HepG2 (cell line): ENCODE measurements around the gene CCDC122. TPM values are rescaled to one million over a fixed set of nuclear protein-coding genes. Genes with fewer than 3 reads are reported as not detected.
A peak's percentile ranks its signal among the peaks of the same experiment; 100 is the strongest.

ENCODE experiments used
- ARNTL ChIP-seq: sonication (generic); formaldehyde crosslinking; IDR thresholded peaks from 2 replicates; pipeline ENCODE4 v1.4.0; 2020; ENCODE audit warnings: mild to moderate bottlenecking, missing genetic modification reagents
- ATF7-NPFF ChIP-seq: sonication (generic); formaldehyde crosslinking; IDR thresholded peaks from 2 replicates; pipeline ENCODE4 v1.8.1; 2023; ENCODE audit warnings: mild to moderate bottlenecking, low read depth, missing genetic modification reagents, moderate library complexity
- NFE2L1 ChIP-seq: sonication (generic); formaldehyde crosslinking; IDR thresholded peaks from 2 replicates; pipeline ENCODE4 v1.4.0; 2020; ENCODE audit warnings: missing genetic modification reagents, mild to moderate bottlenecking, borderline replicate concordance
- RCOR2 ChIP-seq: IDR thresholded peaks from 2 replicates; pipeline ENCODE4 v1.6.1; 2016; ENCODE audit warnings: missing biosample characterization, missing genetic modification reagents
- SMC3 ChIP-seq: IDR thresholded peaks from 2 replicates; pipeline ENCODE4 v1.6.1; 2011; ENCODE audit warnings: low read length, improper control_type of control experiment
- polyA plus RNA-seq, 8 experiments: library from polyadenylated mRNA; depleted of rRNA in 3 of 8; stranded (reverse) in 7 of 8; unstranded in 1 of 8; fragments of >200 nt; fragmentation: Illumina TruSeq in 4 of 8; extraction: Trizol in 4 of 8; gene quantifications; 2 replicates each; pipeline versions ENCODE4 v1.2.1 to v1.2.3, GENCODE V29; 2011 to 2016; ENCODE audit warnings: low read depth in 4 of 8, missing spikeins in 1 of 8, mixed read lengths in 1 of 8; ENCODE audit not compliant: insufficient read depth in 1 of 8
- total RNA-seq, 5 experiments: library from RNA; depleted of rRNA; stranded (reverse); fragments of >200 nt; fragmentation: Illumina TruSeq; extraction: Trizol; gene quantifications; 2 replicates each; pipeline ENCODE4 v1.2.3, GENCODE V29; 2016; ENCODE audit warnings: low read depth in 1 of 5
- TF ChIP-seq, protein P1 (sequence below), 2 experiments: sonication (generic) in 1 of 2; formaldehyde crosslinking in 1 of 2; IDR thresholded peaks; 2 replicates each; pipeline versions ENCODE4 v1.4.0 to v1.6.1; 2016 to 2020; ENCODE audit warnings: borderline replicate concordance in 1 of 2, low read depth in 1 of 2, mild to moderate bottlenecking in 1 of 2, missing genetic modification reagents in 1 of 2
- TF ChIP-seq, protein P2 (sequence below): sonication (generic); formaldehyde crosslinking; IDR thresholded peaks from 2 replicates; pipeline ENCODE4 v1.5.0; 2020; ENCODE audit warnings: mild to moderate bottlenecking, missing genetic modification reagents, moderate library complexity
- TF ChIP-seq, protein P3 (sequence below): sonication (generic); formaldehyde crosslinking; IDR thresholded peaks from 2 replicates; pipeline ENCODE4 v1.4.0; 2020; ENCODE audit warnings: mild to moderate bottlenecking, missing genetic modification reagents
- TF ChIP-seq, protein P4 (sequence below): fragments of 450-650 bp; IDR thresholded peaks from 2 replicates; pipeline ENCODE4 v1.6.1; 2017

Gene CCDC122
- total and polyA plus RNA-seq, 2 of the 13 experiments (the other 11 are each of a cell fraction or from before 2014, with no cell fraction given), result 0.32 to 3.5 TPM

DNA sequence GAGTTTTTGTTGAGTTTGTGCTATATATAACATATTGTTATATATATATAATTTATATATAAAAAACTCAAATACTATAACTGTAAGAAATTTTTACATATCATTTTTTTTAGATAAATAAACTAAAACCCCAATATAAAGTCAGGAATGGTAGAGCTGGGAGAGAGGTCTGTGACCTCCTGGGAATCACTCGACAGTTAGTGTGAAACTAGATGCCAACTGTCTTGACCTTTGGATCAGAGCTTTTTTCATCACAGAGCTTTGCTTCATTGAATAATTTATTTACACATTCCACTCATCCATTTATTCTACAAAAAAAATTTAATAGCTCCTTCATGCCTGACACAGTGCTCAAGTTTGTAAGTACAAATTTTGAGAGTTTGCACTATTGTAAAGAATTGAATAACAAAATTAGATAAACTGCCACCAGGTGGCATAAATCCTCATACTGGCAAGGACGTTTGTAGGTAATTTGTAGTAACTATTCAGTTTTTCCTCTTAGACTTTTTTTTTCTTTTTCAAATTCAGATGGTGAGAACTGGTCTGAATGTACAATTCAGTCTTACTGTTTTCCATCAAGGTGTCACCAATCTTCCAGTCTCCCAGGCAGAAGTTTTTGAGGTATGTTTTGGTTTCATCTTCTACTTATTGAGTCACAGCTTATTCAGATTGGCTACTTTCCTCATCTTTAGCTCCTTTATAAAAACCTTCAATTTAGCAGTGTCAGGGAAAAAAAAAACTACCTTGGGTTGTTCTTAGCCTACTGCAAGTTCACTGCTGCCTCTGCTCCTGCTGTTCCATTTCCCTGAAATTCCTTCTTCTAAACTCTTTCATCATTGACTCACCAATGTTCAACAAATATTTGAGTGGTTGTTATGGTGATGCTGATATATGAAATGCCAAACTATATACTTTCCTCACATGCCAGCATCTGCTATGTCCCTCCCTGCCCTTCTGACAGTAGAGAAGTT lies 28.9 kb upstream of the CCDC122 start (continued):
- TF ChIP-seq, protein P1, sequence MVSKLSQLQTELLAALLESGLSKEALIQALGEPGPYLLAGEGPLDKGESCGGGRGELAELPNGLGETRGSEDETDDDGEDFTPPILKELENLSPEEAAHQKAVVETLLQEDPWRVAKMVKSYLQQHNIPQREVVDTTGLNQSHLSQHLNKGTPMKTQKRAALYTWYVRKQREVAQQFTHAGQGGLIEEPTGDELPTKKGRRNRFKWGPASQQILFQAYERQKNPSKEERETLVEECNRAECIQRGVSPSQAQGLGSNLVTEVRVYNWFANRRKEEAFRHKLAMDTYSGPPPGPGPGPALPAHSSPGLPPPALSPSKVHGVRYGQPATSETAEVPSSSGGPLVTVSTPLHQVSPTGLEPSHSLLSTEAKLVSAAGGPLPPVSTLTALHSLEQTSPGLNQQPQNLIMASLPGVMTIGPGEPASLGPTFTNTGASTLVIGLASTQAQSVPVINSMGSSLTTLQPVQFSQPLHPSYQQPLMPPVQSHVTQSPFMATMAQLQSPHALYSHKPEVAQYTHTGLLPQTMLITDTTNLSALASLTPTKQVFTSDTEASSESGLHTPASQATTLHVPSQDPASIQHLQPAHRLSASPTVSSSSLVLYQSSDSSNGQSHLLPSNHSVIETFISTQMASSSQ (IDR thresholded peaks at IDR 0.05; ENCODE audit: low read depth), result no peak
- TF ChIP-seq, protein P1 (CRISPR knock-in tag; IDR thresholded peaks at IDR 0.05; ENCODE audit: borderline replicate concordance), result no peak
- TF ChIP-seq, protein P2, sequence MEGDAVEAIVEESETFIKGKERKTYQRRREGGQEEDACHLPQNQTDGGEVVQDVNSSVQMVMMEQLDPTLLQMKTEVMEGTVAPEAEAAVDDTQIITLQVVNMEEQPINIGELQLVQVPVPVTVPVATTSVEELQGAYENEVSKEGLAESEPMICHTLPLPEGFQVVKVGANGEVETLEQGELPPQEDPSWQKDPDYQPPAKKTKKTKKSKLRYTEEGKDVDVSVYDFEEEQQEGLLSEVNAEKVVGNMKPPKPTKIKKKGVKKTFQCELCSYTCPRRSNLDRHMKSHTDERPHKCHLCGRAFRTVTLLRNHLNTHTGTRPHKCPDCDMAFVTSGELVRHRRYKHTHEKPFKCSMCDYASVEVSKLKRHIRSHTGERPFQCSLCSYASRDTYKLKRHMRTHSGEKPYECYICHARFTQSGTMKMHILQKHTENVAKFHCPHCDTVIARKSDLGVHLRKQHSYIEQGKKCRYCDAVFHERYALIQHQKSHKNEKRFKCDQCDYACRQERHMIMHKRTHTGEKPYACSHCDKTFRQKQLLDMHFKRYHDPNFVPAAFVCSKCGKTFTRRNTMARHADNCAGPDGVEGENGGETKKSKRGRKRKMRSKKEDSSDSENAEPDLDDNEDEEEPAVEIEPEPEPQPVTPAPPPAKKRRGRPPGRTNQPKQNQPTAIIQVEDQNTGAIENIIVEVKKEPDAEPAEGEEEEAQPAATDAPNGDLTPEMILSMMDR, result peak; percentile 48
- TF ChIP-seq ARNTL (CRISPR knock-in tag) (no peak), RCOR2 (CRISPR knock-in tag) (no peak), ATF7-NPFF (CRISPR knock-in tag) (no peak), SMC3 (peak; percentile 13; the same call in 1 of the 2 replicates), NFE2L1 (no peak)
- TF ChIP-seq, protein P3, sequence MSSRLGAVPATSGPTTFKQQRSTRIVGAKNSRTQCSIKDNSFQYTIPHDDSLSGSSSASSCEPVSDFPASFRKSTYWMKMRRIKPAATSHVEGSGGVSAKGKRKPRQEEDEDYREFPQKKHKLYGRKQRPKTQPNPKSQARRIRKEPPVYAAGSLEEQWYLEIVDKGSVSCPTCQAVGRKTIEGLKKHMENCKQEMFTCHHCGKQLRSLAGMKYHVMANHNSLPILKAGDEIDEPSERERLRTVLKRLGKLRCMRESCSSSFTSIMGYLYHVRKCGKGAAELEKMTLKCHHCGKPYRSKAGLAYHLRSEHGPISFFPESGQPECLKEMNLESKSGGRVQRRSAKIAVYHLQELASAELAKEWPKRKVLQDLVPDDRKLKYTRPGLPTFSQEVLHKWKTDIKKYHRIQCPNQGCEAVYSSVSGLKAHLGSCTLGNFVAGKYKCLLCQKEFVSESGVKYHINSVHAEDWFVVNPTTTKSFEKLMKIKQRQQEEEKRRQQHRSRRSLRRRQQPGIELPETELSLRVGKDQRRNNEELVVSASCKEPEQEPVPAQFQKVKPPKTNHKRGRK (CRISPR knock-in tag), result no peak
- TF ChIP-seq, protein P4, sequence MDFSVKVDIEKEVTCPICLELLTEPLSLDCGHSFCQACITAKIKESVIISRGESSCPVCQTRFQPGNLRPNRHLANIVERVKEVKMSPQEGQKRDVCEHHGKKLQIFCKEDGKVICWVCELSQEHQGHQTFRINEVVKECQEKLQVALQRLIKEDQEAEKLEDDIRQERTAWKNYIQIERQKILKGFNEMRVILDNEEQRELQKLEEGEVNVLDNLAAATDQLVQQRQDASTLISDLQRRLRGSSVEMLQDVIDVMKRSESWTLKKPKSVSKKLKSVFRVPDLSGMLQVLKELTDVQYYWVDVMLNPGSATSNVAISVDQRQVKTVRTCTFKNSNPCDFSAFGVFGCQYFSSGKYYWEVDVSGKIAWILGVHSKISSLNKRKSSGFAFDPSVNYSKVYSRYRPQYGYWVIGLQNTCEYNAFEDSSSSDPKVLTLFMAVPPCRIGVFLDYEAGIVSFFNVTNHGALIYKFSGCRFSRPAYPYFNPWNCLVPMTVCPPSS, result no peak
- TF ChIP-seq, all 625 proteins: peak for 4
